Adipose tissue (tissue), 3 donors: ENCODE results near the gene MYL6B. TPM values are rescaled to one million over a fixed set of nuclear protein-coding genes. Genes with fewer than 3 reads are reported as not detected.

Source experiments
- H3K27ac ChIP-seq: one replicate; pipeline ENCODE4 v1.5.1; 2013; ENCODE audit warnings: low read depth, low read length
- WGBS, 3 donors: extraction: QIAGEN DNeasy Blood & Tissue Kit; methylation state at CpG; one replicate each; pipeline ENCODE4 v1.1.7; 2013; 5-methylcytosine and 5-hydroxymethylcytosine counted together
- polyA plus RNA-seq, 3 donors: library from polyadenylated mRNA; stranded (reverse); fragments of 200-250 nt; gene quantifications; one replicate each; pipeline ENCODE4 v1.2.3, GENCODE V29; 2013
- donor health status: healthy with polysubstance abuse.
- donor health status: Bipolar disorder and iron deficiency.
- donor health status: healthy.

MYL6B gene
- polyA plus RNA-seq: 10 to 100 TPM; 15.5 to 88.5 (median 48.0) TPM

- peak within 1 kb of the TSS; percentile 82 for H3K27ac ChIP-seq
- 0 to 1% (median 0%) methylated on average over 34 to 37 of the region's 37 CpGs for WGBS, 3 donors
These were observed at the start of gene MYL6B for GRCh38 chr12:56152132-56152755. TSS of gene MYL6B (plus strand) at chr12:56152587. CDS start at chr12:56153919, 1,332 bp downstream.

- no peak overlapping the region for H3K27ac ChIP-seq
- 50 to 87% (median 74%) methylated on average over 1 of the region's 1 CpG for WGBS, 3 donors
These were observed 49.7 kb upstream of the MYL6B start for GRCh38 chr12:56102683-56103065.

- H3K27ac ChIP-seq: no peak overlapping the region
- WGBS, 3 donors: 44 to 52% (median 46%) methylated on average over 6 of the region's 6 CpGs
These were observed 49.2 kb upstream of the MYL6B start for GRCh38 chr12:56103066-56103711.

- H3K27ac ChIP-seq: no peak overlapping the region
- 0 to 2% (median 1%) methylated on average over 8 of the region's 8 CpGs for WGBS, 3 donors
These were observed 48.6 kb upstream of the MYL6B start for GRCh38 chr12:56103823-56104108.

- 0 to 1% (median 1%) methylated on average over 58 to 60 of the region's 60 CpGs for WGBS, 3 donors
These were observed 48.1 kb upstream of the MYL6B start, which contains the start of gene PA2G4 for GRCh38 chr12:56104109-56104814. TSS of gene PA2G4 (plus strand) at chr12:56104559. CDS start at chr12:56104738, 179 bp downstream.

GRCh38 chr12:56104815-56105608 is 47.4 kb upstream of the MYL6B start:
- peak overlapping the region; percentile 85 for H3K27ac ChIP-seq
- 0 to 1% (median 0%) methylated on average over 40 of the region's 40 CpGs for WGBS, 3 donors

More at GRCh38 chr12:56104109-56104814, 48.1 kb upstream of the MYL6B start, which contains the start of gene PA2G4:
- H3K27ac ChIP-seq: peak within 1 kb of the TSS; percentile 85

GRCh38 chr12:56105609-56105902 is 46.8 kb upstream of the MYL6B start:
- 25 to 32% (median 32%) methylated on average over 2 of the region's 2 CpGs for WGBS, 3 donors
- no peak overlapping the region for H3K27ac ChIP-seq

- no peak overlapping the region for H3K27ac ChIP-seq
- 85 to 92% (median 90%) methylated on average over 3 of the region's 3 CpGs for WGBS, 3 donors
These were observed 45.1 kb upstream of the MYL6B start for GRCh38 chr12:56107242-56107641.

- no peak overlapping the region for H3K27ac ChIP-seq
- WGBS, 3 donors: 92 to 94% (median 93%) methylated on average over 5 of the region's 5 CpGs
These were observed 41.8 kb upstream of the MYL6B start for GRCh38 chr12:56110571-56110970.

- WGBS, 3 donors: 80 to 100% (median 100%) methylated on average over 1 of the region's 1 CpG
- H3K27ac ChIP-seq: no peak overlapping the region
These were observed 38.3 kb upstream of the MYL6B start for GRCh38 chr12:56114084-56114483.

GRCh38 chr12:56115329-56115728 is 37.1 kb upstream of the MYL6B start:
- H3K27ac ChIP-seq: no peak overlapping the region
- WGBS, 3 donors: 24 to 51% (median 41%) methylated on average over 10 of the region's 10 CpGs

GRCh38 chr12:56116267-56117081 is 35.9 kb upstream of the MYL6B start, which contains the start of gene RPL41:
TSS of gene RPL41 (plus strand) at chr12:56116633.
- 0 to 1% (median 0%) methylated on average over 34 of the region's 34 CpGs for WGBS, 3 donors
- peak within 1 kb of the TSS; percentile 93 for H3K27ac ChIP-seq

- whole genome bisulfite sequencing, 3 donors: 3% methylated on average over 11 to 12 of the region's 16 CpGs
- peak overlapping the region; percentile 93 for H3K27ac ChIP-seq
These were observed 35.2 kb upstream of the MYL6B start for GRCh38 chr12:56117082-56117706.

- 0 to 1% (median 0%) methylated on average over 59 to 61 of the region's 61 CpGs for WGBS, 3 donors
- H3K27ac ChIP-seq: peak within 1 kb of the TSS; percentile 93
These were observed 34.4 kb upstream of the MYL6B start, which contains the start of gene ZC3H10 for GRCh38 chr12:56117778-56118687. TSS of gene ZC3H10 (plus strand) at chr12:56118266. CDS start at chr12:56120563, 2,297 bp downstream.

GRCh38 chr12:56118688-56119357 is 33.6 kb upstream of the MYL6B start:
- WGBS, 3 donors: 4 to 11% (median 9%) methylated on average over 13 of the region's 13 CpGs
- peak overlapping the region; percentile 19 for H3K27ac ChIP-seq

GRCh38 chr12:56119361-56119796 is 33.0 kb upstream of the MYL6B start:
- peak overlapping the region; percentile 19 for H3K27ac ChIP-seq
- WGBS, 3 donors: 0 to 2% (median 0%) methylated on average over 2 of the region's 2 CpGs
